ENCODE data around the gene DACH2.
"Not testable (repeated sequence)": the region's sequence is repeated elsewhere in the genome, so short reads cannot be mapped to it uniquely, and the experiment has no call there.

DNA sequence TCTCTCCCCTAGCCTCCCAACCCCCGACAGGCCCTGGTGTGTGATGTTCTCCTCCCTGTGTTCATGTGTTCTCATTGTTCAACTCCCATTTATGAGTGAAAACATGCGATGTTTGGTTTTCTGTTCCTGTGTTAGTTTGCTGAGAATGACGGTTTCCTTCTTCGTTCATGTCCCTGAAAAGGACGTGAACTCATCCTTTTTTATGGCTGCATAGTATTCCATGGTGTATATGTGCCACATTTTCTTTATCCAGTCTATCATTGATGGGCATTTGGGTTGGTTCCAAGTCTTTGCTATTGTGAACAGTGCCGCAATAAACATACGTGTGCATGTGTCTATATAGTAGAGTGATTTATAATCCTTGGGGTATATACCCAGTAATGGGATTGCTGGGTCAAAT, 33.1 kb downstream of the DACH2 start:
- TF ChIP-seq, protein P1, sequence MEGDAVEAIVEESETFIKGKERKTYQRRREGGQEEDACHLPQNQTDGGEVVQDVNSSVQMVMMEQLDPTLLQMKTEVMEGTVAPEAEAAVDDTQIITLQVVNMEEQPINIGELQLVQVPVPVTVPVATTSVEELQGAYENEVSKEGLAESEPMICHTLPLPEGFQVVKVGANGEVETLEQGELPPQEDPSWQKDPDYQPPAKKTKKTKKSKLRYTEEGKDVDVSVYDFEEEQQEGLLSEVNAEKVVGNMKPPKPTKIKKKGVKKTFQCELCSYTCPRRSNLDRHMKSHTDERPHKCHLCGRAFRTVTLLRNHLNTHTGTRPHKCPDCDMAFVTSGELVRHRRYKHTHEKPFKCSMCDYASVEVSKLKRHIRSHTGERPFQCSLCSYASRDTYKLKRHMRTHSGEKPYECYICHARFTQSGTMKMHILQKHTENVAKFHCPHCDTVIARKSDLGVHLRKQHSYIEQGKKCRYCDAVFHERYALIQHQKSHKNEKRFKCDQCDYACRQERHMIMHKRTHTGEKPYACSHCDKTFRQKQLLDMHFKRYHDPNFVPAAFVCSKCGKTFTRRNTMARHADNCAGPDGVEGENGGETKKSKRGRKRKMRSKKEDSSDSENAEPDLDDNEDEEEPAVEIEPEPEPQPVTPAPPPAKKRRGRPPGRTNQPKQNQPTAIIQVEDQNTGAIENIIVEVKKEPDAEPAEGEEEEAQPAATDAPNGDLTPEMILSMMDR (IDR thresholded peaks at IDR 0.05), result not testable (repeated sequence)
- not testable (repeated sequence) for TF ChIP-seq POLR2AphosphoS5, POLR2A (IDR thresholded peaks at IDR 0.05)

Measured in transverse colon (tissue), 4 donors.